NCI-H524 treated with DMSO at 0.1 percent for 48 hours (cell line): ENCODE measurements around the gene NME5.
"Not testable (repeated sequence)": the region's sequence is repeated elsewhere in the genome, so short reads cannot be mapped to it uniquely, and the experiment has no call there.

Experiments
- DNase-seq: peaks from one replicate; lab custom pipeline; 2025; lab: John Stamatoyannopoulos, UW

NME5 gene, protein sequence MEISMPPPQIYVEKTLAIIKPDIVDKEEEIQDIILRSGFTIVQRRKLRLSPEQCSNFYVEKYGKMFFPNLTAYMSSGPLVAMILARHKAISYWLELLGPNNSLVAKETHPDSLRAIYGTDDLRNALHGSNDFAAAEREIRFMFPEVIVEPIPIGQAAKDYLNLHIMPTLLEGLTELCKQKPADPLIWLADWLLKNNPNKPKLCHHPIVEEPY

DNA sequence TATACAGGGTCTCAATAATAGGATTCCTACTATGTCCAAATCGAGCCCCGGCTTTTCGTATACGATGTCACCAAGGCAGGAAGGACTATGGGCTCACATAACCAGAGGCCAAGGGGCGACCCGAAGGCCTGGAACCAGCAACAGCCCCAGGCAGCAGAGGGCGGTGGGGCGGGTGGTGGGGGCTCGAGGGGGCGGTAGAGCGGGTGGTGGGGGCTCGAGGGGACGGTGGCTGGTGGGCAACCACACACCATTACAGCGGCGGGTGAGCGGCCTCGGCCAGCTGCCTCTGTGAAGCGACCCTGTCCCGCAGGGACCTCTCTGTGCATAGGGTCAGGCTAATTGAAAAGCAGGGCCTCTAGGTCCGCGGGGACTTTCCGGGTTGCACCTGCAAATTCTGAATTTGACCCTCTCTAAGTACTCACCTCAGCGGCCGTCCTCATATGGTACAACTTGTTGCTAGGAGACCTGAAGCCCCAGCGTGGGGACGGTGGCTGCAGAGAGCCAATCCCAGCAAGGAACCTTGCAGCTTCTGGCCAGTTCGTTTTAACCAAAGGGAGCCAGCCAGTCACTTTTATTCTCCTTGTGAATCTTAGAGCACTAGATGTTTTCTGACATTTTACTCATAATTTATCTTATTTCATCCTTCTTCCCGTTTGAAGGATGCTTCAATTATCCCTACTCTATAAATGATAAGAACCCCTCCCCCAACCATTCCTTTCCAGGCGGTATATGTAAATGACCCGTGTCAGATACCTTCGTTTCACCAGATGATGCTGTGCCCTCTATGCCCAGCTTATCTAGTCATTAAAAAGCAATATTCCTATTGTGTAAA is at the start of gene NME5:
NME5 (minus strand) TSS at position 480 of the 832 bp plus-strand sequence. CDS start 648 bp downstream, outside the sequence.
- peak; percentile 22 for DNase-seq

DNA sequence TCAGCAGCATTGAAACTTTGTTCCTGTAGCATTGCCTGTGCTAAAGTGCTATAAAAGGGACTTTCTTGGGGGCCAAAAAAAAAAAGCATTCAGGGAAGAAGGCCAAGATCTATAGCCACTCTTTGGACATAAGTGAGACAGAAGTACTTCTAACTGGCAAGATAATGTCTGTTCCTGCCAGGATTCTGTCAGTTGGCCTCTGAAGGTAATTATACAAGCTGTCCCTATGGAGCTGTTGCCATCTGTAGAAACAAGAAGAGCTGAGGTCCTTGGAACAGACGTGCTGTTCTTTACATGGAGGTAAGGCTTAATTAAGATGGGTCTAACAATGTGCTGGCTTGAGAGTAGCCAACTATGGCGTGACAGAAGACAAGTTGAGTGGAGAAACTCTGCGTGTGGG is 49.4 kb upstream of the NME5 start:
- no peak for DNase-seq

DNA sequence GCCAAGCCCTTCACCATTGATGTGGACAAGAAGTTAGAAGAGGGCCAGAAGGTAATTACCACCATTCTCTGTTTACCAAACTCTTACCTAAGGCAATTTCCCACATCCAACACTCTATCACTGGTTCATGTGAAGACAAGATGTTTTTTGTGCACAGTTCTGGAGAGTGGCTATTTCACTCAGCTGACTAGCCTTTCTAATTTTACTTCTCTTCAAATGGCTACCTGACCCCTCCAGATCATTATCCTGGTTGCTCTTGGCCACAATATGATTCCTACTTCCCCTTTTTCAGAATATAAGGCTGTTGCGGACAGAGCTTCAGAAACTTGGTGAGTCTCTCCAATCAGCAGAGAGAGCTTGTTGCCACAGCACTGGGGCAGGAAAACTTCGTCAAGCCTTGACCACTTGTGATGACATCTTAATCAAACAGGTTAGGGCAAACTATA is 46.8 kb upstream of the NME5 start:
- DNase-seq, result no peak

DNA sequence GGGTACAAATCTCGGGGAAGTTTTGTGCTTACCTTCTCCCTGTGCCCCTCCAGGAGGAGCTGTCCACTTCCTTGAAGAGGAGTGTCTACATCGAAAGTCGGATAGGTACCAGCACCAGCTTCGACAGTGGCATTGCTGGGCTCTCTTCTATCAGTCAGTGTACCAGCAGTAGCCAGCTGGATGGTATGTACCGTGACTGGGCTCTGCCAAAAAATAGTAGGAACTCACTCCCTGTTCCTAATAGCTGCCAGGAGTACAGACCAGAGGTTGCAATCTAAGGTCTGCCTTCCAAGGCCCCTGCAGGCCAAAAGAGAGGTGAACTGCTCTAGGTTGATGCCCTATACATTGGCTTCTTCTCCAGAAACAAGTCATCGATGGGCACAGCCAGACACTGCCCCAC is 43.6 kb upstream of the NME5 start:
- DNase-seq, result no peak

DNA sequence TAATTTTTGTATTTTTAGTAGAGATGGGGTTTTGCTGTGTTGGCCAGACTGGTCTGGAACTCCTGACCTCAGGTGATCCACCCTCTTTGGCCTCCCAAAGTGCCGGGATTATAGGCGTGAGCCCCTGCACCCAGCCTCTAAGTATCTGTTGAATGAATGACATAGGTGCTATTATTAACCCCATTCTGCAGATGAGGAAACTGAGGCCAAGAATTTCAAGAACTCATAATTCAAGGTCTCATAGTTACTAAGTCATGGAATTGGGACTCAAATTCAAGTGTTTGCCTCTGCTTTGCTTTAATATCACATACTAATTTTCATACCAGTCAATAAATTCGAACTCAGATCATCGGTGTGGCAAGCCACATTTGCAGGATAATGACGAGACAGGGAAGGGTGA is 41.6 kb upstream of the NME5 start:
- no peak for DNase-seq

DNA sequence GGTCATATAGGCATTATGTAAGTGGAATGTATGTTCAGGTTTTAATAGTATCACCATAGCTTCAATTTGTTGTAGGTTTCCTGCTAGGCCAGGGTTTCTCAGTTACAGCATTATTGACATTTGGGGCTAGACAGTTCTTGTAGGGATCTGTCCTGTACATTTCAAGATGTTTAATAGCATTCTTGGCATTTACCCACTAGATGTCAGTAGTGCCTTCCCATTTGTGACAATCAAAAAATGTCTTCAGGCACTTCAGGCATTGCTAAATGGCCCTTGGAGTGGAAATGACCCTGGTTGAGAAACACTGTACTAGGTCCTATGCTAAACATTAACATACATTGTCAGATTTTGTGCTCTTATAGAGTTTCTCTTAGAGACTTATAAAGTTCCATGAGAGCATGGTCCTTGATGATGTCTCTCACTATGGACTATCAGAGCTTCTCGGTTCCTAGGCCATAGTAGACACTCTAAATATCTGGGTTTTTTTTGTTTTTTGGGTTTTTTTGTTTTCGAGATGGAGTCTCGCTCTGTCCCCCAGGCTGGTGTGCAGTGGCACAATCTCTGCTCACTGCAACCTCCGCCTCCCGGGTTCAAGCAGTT is 41.1 kb upstream of the NME5 start:
- peak; percentile 42 for DNase-seq

DNA sequence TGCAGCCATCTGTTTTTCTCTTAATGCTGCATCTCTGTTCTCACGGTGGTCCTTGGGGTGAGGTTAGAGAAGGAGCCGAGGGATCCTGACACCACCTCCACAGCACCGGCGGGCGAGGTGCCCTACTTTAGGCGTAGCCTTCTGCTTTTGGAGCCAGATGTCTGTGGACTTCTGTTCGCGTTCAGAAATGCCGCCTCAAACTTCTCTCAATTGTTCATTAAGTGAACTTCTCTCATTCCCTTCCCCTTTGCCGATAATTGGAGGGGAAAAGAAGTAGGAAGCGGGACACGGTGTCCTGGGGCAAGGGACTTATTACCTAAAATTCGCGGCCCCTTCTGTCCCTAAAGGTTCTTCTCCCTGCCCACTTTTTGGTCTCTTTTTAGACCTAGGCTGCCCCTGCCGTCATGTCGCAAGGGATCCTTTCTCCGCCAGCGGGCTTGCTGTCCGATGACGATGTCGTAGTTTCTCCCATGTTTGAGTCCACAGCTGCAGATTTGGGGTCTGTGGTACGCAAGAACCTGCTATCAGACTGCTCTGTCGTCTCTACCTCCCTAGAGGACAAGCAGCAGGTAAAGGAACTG is 40.1 kb upstream of the NME5 start:
- no peak for DNase-seq

DNA sequence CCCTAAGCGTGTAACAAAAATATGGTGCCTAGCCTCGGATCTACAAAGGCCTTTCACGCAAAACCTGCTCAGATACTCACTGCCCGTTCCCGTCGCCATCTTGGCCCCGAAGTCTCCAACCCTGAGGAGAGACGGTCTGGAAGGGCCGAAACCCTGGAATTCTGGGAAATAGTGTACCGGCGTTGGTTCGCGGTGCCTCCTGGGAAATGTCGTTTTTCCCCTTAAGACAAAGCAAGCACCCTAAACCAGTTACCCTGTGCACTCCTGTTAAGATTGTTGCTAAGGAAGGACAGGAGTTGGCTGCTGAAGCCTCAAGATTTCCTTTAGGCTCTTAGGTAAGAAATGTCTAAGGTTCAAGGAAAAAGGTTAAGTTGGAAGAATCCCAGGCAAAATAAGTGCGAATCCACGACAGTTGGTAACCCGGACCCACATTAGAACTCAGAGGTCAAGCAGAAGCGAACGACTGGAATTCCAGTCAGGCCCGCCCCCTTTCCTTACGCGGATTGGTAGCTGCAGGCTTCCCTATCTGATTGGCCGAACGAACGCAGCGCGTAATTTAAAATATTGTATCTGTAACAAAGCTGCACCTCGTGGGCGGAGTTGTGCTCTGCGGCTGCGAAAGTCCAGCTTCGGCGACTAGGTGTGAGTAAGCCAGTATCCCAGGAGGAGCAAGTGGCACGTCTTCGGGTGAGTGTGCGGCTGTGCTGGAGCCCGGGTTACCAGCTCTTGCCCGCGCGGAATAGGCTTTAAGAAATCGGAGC is 39.5 kb upstream of the NME5 start, which contains the start of the genes BRD8 and KIF20A:
BRD8 (minus strand) TSS at position 115 of the 761 bp plus-strand sequence; CDS start at position 99, 16 bp downstream.
KIF20A (plus strand) TSS at position 597 of the 761 bp plus-strand sequence. CDS start 569 bp downstream, outside the sequence.
- peak; percentile 93 for DNase-seq

DNA sequence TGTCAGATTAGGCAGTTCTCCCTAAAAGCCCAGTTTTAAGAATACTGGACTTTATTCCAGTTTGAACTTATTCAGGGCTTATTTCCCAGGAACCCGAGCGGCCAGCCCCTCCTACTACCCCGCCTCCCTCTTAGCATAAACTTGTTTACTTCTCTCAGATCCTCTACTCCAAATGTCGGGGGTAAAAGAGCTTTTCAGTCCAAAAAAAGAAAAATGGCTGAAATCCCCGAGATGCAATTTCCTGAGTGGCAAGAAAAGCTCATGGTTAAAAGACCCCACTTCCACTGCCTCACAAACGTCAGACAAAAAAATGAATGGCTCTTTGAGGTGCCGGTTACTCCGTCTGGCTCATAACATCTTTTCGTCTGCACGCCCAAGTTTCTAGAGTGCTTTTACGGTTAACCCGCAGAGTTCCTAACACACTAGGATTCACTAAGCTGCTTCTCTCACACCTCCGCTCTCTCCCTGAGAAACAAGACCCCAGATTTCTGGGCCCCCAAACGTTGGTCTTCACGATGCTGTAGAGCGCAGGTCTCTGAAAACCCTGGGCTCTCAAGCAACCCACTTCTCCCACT is 38.8 kb upstream of the NME5 start:
- no peak for DNase-seq

DNA sequence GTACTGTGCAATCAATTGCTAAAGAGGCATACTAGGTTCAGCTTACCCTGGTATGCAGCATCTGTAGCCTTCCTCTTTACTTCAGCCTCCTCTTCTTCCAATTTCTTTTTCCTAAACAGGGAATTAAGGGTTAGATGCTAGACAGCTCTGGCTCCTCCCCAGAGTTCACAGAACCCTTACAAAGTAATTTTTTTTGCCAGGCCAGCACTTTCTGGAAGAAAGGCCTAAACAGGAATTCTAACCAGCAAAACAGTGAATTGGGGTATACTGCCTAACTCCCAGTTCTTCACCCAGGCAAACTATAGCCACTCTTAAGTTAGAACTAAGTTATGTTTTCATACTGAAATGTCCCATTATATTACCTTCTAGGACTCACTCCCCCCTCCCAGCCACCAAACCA is 31.1 kb upstream of the NME5 start:
- DNase-seq, result no peak

DNA sequence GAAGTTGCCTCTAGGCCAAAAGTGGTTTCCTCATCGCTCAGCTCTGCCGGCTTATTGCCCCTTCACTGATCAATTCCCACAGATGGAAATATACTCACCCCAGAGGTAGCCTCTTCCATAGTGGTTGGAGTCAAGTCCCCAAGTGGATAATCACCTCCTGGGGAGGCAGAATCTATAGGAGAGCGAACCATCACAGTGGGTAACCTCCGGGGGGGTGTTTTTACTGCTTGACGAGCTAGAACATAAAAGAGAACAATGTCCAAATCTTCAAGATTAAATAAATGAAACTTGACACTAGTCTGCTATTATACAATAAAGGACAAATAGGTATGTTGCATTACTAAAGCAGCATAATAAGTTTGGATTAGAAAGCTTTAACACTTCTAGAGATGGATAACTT is 29.9 kb upstream of the NME5 start:
- DNase-seq, result no peak

DNA sequence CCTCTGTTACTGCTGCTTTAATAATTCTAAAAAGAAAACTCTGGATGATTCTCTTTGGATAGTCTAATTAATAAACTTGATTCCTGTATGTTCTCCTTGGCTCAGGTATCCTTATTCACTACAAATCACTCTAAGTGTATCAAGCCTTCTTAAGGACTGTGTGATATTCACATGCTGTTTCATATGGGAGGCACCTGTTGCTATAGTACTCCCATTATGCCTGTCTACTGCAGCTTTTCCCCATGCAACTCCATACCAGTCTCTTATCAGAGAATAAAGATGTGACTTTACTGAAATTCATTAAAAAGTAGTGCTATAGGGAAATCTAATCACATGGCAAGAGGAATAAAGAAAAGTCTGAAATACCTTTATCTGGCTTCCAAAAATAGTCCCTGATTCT is 24.5 kb upstream of the NME5 start:
- no peak for DNase-seq

DNA sequence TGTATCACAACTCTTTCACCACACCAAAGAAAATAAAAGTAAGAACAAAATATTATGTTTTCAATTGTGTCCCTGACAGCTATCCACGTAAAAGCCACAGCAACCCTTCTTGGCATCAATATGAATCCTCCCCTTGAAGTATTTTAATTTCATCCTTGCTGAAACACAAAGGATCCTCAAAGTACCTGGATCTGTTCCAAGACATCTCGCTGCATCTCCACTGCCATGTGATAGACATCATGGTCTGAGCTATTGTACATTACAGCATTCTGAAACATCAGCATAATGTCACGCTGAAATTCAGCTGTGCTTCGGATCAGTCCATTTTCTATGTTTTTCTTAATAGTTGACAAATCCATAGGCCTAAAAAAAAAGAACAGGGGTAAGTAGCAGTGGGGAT is 21.5 kb upstream of the NME5 start:
- DNase-seq, result no peak

DNA sequence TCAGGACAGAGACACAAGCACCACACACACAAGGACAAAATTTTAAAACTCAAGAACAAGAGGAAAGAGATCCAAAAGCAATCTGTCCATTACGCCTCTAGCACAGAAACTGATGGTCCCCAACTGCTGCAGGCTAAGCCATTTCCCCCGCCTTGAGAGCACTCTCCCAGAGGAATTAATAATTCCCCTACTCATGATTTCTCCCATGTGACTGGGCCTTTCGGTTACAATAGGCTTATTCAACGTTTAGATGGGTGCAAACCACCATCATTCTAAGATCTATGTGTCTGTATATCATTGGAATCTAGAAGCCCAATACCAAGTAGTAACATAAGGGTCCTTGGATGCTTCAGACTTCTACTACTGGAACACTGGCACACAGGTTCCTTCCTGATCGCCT is 20.4 kb upstream of the NME5 start:
- no peak for DNase-seq

DNA sequence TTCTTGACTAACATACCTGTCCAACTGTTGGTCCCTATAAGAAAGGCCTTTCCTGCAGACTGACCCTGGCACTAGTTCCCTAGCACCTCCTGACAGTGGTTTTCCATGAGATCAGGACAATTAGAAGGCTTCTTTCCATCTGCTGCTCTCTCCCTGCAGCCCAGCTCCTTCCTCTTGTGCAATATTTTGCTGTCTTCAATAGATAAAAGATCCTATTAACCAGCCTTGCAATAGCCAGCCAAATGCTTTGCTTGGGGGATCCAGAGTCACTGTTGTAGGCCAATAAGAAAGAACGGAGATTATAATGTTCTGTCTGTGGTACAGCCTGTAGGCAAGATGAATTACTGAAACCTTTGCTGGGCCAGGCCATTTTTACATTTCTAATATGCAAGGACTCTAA is 18.4 kb upstream of the NME5 start:
- no peak for DNase-seq

DNA sequence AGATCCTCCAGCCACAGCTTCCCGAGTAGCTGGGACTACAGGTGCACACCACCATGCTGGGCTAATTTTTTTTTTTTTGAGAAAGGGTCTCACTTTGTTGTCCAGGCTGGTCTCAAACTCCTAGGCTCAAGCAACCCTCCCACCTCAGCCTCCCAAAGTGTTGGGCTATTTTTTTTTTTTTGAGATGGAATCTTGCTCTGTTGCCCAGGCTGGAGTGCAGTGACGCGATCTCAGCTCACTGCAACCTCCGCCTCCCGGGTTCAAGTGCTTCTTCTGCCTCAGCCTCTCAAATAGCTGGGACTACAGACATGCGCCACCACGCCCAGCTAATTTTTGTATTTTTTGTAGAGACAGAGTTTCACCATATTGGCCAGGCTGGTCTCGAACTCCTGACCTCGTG is 16.7 kb upstream of the NME5 start:
- DNase-seq, result not testable (repeated sequence)

DNA sequence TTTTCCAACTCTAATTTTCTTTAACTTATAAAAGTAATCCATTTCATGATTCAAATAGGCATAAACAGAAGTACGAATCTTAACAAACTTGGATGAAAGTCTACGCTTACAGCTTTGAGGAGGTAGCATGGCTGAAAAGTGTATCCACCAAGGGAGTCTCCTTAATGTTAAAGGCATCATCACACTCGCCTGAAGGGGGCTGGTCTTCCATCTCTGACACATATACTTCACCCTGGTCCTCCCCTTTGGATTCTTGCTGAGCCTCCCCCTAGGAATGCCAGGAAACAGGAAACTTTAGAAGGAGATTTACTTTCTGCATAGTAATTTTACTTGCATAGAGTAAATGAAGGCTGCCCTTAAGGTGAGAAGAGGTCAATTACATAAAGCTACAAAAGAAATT is 10.3 kb upstream of the NME5 start:
- no peak for DNase-seq

DNA sequence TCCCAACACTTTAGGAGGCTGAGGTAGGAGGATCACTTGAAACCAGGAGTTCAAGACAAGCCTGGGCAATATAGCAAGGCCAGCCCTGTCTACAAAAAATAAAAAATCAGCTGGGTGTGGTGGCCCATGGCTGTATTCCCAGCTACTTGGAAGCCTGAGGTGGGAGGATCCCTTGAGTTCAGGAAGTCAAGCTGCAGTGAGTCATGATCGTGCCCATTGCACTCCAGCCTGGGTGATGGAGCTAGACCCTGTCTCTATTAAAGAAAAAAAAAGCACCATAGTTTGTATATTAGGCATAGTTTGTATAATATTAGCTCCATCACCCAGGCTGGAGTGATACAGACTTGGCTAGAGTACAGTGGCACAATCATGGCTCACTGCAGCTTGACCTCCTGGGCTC is 9.6 kb upstream of the NME5 start:
- no peak for DNase-seq

DNA sequence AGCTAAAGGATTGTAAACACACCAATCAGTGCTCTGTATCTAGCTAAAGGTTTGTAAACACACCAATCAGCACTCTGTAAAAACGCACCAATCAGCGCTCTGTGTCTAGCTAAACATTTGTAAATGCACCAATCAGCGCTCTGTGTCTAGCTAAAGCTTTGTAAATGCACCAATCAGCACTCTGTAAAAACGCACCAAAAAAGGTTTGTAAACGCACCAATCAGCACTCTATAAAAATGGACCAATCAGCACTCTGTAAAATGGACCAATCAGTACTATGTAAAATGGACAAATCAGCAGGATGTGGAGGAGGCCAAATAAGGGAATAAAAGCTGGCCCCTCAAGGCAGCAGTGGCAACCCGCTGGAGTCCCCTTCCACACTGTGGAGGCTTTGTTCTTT is 4.3 kb upstream of the NME5 start:
- not testable (repeated sequence) for DNase-seq

DNA sequence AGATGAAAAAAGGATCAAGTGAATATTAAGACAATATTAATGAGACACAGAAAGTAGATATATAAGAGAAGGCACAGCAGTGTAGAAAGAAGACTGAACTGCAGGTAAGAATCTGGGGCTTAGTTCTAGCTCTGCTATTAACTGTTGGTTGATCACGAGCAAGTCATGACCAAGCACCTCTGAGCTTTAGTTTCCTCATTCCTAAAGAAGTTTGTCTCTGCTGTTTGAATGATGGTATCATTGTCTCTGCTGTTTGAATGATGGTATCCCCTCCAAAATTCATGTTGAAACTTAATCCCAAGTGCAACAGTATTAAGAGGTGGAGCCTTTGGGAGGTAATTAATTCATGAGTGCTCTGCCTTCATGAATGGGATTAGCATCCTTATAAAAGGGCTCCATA is 2.5 kb upstream of the NME5 start:
- peak; percentile 86 for DNase-seq

DNA sequence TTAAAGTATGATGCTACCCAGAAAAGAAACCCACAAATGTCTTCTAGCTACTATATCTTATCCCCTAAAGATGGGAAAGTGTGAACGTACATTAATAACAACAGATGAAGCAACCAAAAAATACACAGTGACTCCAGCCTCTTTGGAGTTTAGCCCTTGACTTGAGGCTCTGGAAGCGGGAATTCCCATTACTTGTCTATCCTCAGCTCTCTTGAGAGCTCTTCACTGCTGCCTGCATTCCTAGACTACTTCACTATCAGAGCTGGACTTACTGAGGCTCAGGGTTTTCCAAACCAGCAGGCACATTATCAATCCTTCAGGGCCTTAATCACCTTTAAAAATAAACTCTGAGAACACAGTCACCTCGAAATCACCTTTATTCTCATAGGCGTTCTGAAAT is 1.0 kb upstream of the NME5 start:
- DNase-seq, result no peak

DNA sequence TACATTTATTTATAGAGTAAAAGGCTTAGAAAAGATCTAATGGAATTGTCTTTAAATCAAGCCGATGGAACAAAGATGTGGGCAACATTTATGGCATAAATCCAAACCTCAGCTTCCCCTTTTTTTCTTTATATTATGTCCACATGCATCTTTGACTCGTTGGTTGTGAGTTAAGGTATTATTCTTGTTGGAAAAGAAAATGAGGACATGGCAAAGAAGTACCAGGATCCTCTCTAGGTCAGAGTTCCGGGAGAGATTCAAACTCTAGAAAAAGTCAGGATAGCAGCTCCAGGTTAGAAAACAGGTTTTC is 508 bp upstream of the NME5 start:
- DNase-seq, result no peak
